HG03108 (cell line): ENCODE data around the gene SPPL2B.

Experiments
- ATAC-seq: cut with Tn5 transposase; IDR thresholded peaks from one replicate; pipeline ENCODE4 v1.9.1; 2021; ENCODE audit warnings: moderate library complexity; ENCODE audit not compliant: unreplicated experiment

Gene SPPL2B

GRCh38 chr19:2321565-2322283 is 6.8 kb upstream of the SPPL2B start:
- no peak for ATAC-seq

DNA sequence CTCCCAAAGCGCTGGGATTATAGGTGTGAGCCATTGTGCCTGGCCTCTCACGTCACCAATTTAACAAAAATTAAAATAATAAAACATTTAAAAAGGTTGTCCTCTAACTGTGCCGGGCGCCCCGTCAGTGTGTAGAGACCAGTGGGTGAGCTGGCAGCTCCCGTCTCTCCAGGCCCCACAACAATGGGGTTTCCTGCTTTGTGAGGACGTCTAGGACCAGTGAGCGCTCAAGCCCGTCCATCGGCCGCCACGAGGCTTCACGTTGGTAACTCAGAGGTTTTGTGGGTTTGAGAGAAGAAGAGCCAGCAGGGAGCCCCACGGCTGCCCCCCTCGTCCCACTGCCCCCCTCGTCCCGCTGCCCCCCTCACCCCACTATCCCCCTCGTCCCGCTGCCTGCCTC is 4.8 kb upstream of the SPPL2B start:
- no peak for ATAC-seq

DNA sequence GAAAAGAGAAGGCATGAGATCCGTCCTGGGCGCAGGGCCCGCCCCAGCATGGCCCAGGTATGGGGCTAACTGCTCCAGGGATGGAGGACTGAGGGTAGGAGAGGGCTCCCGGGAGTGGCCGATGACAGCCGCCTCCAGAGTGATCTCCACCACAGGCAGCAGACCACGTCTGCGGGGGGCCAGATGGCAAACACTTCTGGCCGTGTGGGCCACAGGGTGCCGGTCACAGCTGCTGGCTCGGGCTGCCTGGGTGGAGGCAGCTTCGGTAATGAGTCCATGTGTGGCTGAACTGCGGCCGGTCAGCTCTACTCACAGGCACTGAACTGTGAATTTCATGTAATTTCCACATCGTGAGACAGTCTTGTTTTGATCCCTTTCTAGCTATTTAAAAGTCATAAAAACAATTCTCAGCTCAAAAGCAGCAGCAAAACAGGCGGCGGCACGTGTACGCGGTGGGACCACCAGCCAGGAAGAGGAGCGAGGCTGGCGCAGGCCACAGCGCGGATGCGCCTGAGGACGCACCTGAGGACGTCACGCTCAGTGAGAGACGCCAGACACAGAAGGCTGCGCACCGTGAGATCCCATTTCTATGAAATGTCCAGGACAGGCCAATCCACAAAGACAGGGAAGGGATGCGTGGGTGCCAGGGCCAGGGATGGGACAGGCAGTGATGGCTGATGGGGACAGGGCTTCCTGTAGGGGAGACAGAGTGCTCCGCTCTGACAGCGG is 4.1 kb upstream of the SPPL2B start:
- ATAC-seq: no peak

DNA sequence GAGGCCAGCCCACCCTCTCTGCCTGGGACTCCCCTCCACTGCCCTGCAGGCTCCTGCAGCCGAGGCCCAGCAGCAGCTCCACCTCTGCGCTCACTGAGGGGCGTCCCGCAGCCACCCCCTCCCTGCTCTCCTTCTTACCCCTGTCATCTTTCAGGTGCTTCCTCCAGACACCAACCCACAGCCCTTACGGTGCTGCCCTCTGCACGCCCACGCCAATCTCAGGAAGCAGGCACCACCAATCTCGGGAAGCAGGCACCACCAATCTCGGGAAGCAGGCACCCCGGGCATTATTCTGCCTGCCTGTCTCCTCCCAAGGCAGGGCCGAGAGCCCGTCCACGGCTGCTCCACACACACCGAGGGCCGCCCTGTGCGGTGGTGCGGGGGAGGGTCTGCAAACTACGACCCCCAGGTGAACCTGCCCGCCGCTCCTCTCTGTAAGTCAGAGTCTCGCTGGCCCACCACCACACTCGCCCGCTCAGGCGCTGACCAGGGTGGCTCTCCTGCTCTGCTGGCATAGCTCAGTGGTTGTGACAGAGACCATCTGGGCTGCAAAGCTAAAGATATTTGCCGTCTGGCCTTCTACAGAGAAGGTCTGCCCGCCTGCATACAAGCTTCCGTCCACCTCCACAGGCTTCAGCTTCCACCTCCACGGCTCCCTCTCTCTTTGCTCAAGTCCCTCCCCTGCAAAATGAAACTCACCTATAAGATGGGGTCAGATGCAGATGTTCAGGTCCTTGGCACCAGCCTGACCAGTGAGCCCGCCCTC is 3.0 kb upstream of the SPPL2B start:
- no peak for ATAC-seq

- ATAC-seq: no peak
Measured at GRCh38 chr19:2326699-2327360, 1.7 kb upstream of the SPPL2B start.

- no peak for ATAC-seq
Measured at GRCh38 chr19:2327773-2328400, 597 bp upstream of the SPPL2B start.

DNA sequence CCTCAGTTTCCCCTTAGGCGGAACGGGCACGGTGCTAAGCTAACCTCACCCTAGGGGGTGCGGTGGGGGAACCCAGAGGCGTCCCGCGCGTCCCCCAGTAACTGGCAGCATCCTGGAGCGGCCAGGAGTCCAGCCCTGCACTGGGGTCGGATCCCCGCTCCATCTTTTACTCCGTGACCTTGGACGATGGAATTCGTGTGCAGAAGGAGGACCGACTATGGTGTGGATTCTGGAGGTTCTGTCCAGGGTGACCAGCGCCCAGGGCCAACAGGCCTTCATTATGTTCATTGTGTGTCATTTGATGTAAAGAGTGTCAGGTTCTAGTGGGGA is 630 bp downstream of the SPPL2B start:
- ATAC-seq: no peak

GRCh38 chr19:2329501-2329916 is 1.0 kb downstream of the SPPL2B start:
- ATAC-seq: no peak

GRCh38 chr19:2330255-2330631 is 1.8 kb downstream of the SPPL2B start:
- ATAC-seq: no peak

- ATAC-seq: no peak
Measured at GRCh38 chr19:2330632-2331284, 2.3 kb downstream of the SPPL2B start.

- no peak for ATAC-seq
Measured at GRCh38 chr19:2331601-2332246, 3.2 kb downstream of the SPPL2B start.

- ATAC-seq: no peak
Measured at GRCh38 chr19:2332341-2333026, 4.0 kb downstream of the SPPL2B start.

DNA sequence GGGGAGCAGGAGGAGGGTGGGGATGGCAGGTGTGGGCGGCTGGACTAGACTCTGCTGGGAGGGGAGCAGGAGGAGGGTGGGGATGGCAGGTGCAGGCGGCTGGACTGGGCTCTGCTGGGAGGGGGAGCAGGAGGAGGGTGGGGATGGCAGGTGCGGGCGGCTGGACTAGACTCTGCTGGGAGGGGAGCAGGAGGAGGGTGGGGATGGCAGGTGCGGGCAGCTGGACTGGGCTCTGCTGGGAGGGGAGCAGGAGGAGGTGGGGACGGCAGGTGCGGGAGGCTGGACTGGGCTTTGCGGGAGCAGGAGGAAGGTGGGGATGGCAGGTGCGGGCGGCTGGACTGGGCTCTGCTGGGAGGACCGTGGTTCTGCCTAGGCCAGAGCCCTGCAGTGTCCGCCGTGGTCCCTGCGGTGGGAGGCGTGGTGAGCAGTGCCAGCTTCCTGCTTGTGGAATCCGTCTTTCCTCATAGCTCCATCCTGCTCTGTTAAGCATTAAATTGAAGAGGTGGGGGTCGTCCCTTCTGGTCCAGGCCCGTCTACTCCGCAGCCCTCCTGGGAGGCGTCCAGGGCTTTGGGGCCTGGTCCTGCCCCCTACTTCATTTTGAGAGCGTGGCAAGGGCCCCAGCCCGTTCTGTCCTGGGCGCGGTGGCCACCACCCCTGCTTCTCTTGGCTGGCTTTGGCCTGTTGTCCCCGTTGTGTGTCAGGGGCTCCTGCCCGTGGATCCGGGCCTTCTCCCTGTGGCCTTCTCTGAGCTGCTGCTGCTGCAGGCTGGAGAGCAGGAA is 4.7 kb downstream of the SPPL2B start:
- ATAC-seq: no peak

- no peak for ATAC-seq
Measured at GRCh38 chr19:2333807-2334211, 5.3 kb downstream of the SPPL2B start.

DNA sequence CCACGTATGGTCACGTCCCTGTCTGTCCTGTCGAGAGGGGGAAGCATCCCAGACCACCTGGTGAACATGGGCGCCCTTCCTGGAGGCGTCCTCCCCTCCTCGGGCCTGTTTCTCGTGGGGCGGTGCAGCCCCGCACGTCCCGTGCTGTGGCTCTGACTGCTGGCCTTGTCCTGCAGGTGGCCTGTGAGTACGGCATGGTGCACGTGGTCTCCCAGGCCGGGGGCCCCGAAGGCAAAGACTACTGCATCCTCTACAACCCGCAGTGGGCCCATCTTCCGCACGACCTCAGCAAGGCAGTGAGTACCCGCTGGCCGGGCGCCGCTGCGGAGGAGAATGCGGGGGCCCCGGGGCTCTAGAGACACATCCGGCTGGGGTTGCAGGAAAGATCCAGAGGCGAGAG is 5.9 kb downstream of the SPPL2B start:
- ATAC-seq: no peak

GRCh38 chr19:2334986-2335846 is 6.7 kb downstream of the SPPL2B start:
- ATAC-seq: no peak

DNA sequence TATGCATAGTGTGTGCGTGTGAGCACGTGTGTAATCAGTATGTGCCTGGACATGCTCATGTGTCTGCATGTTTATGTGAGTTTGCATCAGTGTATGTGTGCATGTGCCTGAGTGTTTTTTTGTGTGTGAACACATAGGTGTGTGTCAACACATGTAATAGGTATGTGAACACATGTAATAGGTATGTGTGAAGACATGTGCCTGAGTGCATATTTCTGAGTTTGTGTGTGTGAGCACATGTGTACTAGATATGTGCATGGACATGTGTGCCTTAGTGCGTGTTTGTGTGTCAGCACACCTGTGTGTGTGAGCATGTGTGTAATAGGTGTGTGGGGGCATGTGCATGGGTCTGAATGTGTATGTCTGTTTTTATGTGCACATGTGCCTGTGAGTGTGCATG is 7.4 kb downstream of the SPPL2B start:
- ATAC-seq: no peak
